Left lung (tissue), 10 donors: Measurements from ENCODE around the gene MESP1. TPM values are rescaled to one million over a fixed set of nuclear protein-coding genes. Genes with fewer than 3 reads are reported as not detected.
A peak's percentile ranks its signal among the peaks of the same experiment; 100 is the strongest.
"Not testable (repeated sequence)": the region's sequence is repeated elsewhere in the genome, so short reads cannot be mapped to it uniquely, and the experiment has no call there.

Experiments
- ATAC-seq: fragments of 200-7000 bp; cut with Tn5 transposase; one replicate; pipeline ENCODE4 v1.9.1; 2020; ENCODE audit warnings: moderate library complexity
- DNase-seq, 4 donors: peaks; one replicate each; pipeline ENCODE4 v3.0.0-alpha.2; 2013 to 2020
- H3K27ac ChIP-seq, 2 donors: fragments of 200-600 bp; sonication (generic) in 1 of 2; one replicate each; pipeline versions ENCODE4 v1.5.0 to v1.8.0; 2020 to 2021
- H3K27me3 ChIP-seq, 2 donors: fragments of 200-600 bp; sonication (generic) in 1 of 2; one replicate each; pipeline versions ENCODE4 v1.5.0 to v1.8.0; 2020 to 2021
- H3K36me3 ChIP-seq, 2 donors: fragments of 200-600 bp; sonication (generic) in 1 of 2; one replicate each; pipeline versions ENCODE4 v1.5.0 to v1.8.0; 2020 to 2021
- H3K4me1 ChIP-seq, 2 donors: fragments of 200-600 bp; one replicate each; pipeline ENCODE4 v1.8.0; 2021
- H3K4me3 ChIP-seq, 2 donors: fragments of 200-600 bp; sonication (generic) in 1 of 2; one replicate each; pipeline versions ENCODE4 v1.5.0 to v1.8.0; 2020 to 2021; ENCODE audit warnings: mild to moderate bottlenecking in 1 of 2
- H3K9me3 ChIP-seq, 2 donors: fragments of 200-600 bp; sonication (generic) in 1 of 2; one replicate each; pipeline versions ENCODE4 v1.5.0 to v1.8.0; 2020 to 2021
- CTCF ChIP-seq, 2 donors: fragments of 200-600 bp; sonication (generic) in 1 of 2; IDR thresholded peaks; one replicate each; pipeline versions ENCODE4 v1.5.0 to v1.8.0; 2021; ENCODE audit warnings: antibody characterized with exemption in 2 of 2
- intact Hi-C, 2 donors: fragments of 100-400 bp; cut with DNase I; formaldehyde crosslinking; loops; one replicate each; pipeline versions ENCODE4 v1.11.2 to v1.14.2; 2022
- polyA plus RNA-seq, 6 donors: library from polyadenylated mRNA; unstranded; fragments of 120-200 nt; gene quantifications; one replicate each; pipeline ENCODE4 v1.2.1, GENCODE V29; 2013; ENCODE audit not compliant: insufficient read length in 6 of 6
- total RNA-seq, 2 donors: library from RNA; stranded (reverse); fragmentation: NEBNext Ultra II Directional; extraction: Animal tissue kit (Norgen Biotek cat#: 25700); gene quantifications; one replicate each; pipeline ENCODE4 v1.2.1, GENCODE V29; 2021
- donor health status: DM: no; HTN: yes; CAD: no.
- donor health status: DM: no; HTN: no; CAD: no.

Gene MESP1
- total and polyA plus RNA-seq, 8 donors, result 0.18 to 4.2 (median 0.37) TPM

- no peak for DNase-seq
- no peak for ATAC-seq
- intact Hi-C loops, result no loop called here
- peaks cover 0 to 26% of the 10 kb centered on the region in 2 donors for H3K4me1 ChIP-seq
- H3K4me3 ChIP-seq, result no peak overlapping the region
- H3K27ac ChIP-seq, result no peak overlapping the region
- TF ChIP-seq CTCF (IDR thresholded peaks at IDR 0.05), result no peak
- H3K9me3 ChIP-seq, result no peaks in the 10 kb centered on the region
- H3K36me3 ChIP-seq, result peaks cover 0 to 36% of the 10 kb centered on the region in 2 donors
- no peaks in the 10 kb centered on the region for H3K27me3 ChIP-seq
Observed at GRCh38 chr15:89783861-89784685, 33.0 kb upstream of the MESP1 start.

GRCh38 chr15:89783111-89783860, 32.2 kb upstream of the MESP1 start:
- ATAC-seq, result no peak
- intact Hi-C loops, result no loop called here
- no peaks in the 10 kb centered on the region for H3K9me3 ChIP-seq
- no peaks in the 10 kb centered on the region for H3K27me3 ChIP-seq
- H3K36me3 ChIP-seq, result peaks cover 0 to 29% of the 10 kb centered on the region in 2 donors
- no peak for DNase-seq
- no peak overlapping the region for H3K4me3 ChIP-seq
- H3K4me1 ChIP-seq, result peaks cover 0 to 26% of the 10 kb centered on the region in 2 donors
- H3K27ac ChIP-seq, result no peak overlapping the region
- no peak for TF ChIP-seq CTCF (IDR thresholded peaks at IDR 0.05)

GRCh38 chr15:89782619-89782950, 31.5 kb upstream of the MESP1 start:
- H3K36me3 ChIP-seq, result peaks cover 0 to 25% of the 10 kb centered on the region in 2 donors
- H3K4me3 ChIP-seq, intact Hi-C loops, H3K9me3 ChIP-seq, H3K27me3 ChIP-seq, H3K27ac ChIP-seq, DNase-seq, ATAC-seq: not testable (repeated sequence)
- peaks cover 0 to 26% of the 10 kb centered on the region in 2 donors for H3K4me1 ChIP-seq

- Histone ChIP-seq H3K4me3 (no peak overlapping the region), H3K9me3 (no peaks in the 10 kb centered on the region), H3K27ac (peak overlapping the region in 1 of 2 donors; percentile 23), H3K27me3 (peaks cover 0 to 5% of the 10 kb centered on the region in 2 donors), H3K36me3 (peaks cover 0 to 25% of the 10 kb centered on the region in 2 donors), H3K4me1 (peaks cover 0 to 28% of the 10 kb centered on the region in 2 donors)
- TF ChIP-seq CTCF (IDR thresholded peaks at IDR 0.05), result no peak
- intact Hi-C loops, result no loop called here
- DNase-seq, result no peak
- ATAC-seq, result peak; percentile 56
Observed at GRCh38 chr15:89781891-89782618, 31.0 kb upstream of the MESP1 start.

- ATAC-seq, result no peak
- no peak for TF ChIP-seq CTCF (IDR thresholded peaks at IDR 0.05)
- Histone ChIP-seq H3K9me3 (no peaks in the 10 kb centered on the region), H3K4me3 (no peak overlapping the region), H3K27ac (peak overlapping the region in 1 of 2 donors; percentile 30), H3K4me1 (peaks cover 3 to 38% of the 10 kb centered on the region in 2 donors), H3K36me3 (peaks cover 0 to 19% of the 10 kb centered on the region in 2 donors), H3K27me3 (peaks cover 0 to 15% of the 10 kb centered on the region in 2 donors)
- DNase-seq, result peak in 1 of 4 donors; percentile 58
- intact Hi-C loops, result no loop called here
Observed at GRCh38 chr15:89781055-89781454, 30.0 kb upstream of the MESP1 start.
